Measurements from ENCODE around the gene SRPRA.

GRCh38 chr11:126284829-126285228 lies 16.1 kb upstream of the SRPRA start:
- TF ChIP-seq CTCF (IDR thresholded peaks at IDR 0.05; ENCODE audit: borderline replicate concordance, extremely low read depth, low read length, poor library complexity, severe bottlenecking) (no peak), EZH2 (IDR thresholded peaks at IDR 0.05; ENCODE audit: borderline replicate concordance, low read depth, low read length, severe bottlenecking) (no peak)

Data from DND-41 (cell line).